Measurements from ENCODE around the gene LRRC42.

- TF ChIP-seq EZH2phosphoT487 (IDR thresholded peaks at IDR 0.05; ENCODE audit: insufficient read depth, low read depth) (no peak), EZH2 (IDR thresholded peaks at IDR 0.05; ENCODE audit: insufficient read depth, poor library complexity, severe bottlenecking) (no peak)
Measured at GRCh38 chr1:53959664-53960250, 13.6 kb downstream of the LRRC42 start.
